GM20000 (cell line): ENCODE data around the gene ZFAND2B.

Experiments used
- DNase-seq: peaks from one replicate; pipeline ENCODE4 v3.0.0; 2012; ENCODE audit warnings: low spot score
- CTCF ChIP-seq: IDR thresholded peaks from 2 replicates; pipeline ENCODE4 v1.5.1; 2012; ENCODE audit warnings: mild to moderate bottlenecking, control low read depth; ENCODE audit errors: extremely low read depth, missing control alignments

Gene ZFAND2B

DNA sequence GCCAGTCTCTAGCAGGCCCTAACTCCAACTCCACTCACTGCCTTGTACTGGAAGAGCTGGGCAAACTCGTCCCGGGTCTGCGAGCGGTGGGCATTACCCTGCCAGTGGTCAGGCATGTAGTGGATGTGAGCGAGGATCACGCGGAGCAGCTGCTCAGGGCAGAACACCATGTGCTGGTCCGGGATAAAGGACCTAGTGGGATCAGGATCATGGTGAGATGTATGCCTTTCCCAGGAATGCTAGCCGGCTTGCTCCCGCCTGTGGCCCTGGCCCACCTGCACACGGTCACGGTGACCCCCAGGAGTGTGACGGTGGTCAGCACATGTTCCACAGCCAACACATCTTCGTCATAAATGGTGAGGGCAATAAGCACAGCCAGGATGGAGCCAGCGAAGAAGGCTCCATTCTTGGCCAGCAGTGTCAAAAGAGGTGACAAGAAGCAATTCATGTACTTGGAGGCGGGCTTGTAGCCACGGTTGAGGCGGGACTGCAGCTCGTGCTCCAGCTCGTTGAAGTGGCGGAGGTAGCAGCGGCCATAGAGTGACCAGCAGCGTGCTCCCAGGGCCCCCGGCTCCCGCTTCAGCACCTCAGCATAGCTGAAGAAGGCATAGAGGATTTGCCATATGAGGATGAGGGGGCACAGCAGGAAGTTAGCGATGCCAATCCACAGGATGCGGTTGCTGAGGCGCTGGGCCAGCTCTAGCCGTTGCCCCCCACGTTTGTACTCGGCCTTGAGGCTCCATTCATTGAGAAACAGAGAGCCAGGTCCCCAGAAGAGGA lies 17.4 kb downstream of the ZFAND2B start:
- no peak for DNase-seq
- no peak for TF ChIP-seq CTCF

GRCh38 chr2:219225350-219225749 lies 18.8 kb downstream of the ZFAND2B start:
- TF ChIP-seq CTCF = no peak
- DNase-seq = no peak

DNA sequence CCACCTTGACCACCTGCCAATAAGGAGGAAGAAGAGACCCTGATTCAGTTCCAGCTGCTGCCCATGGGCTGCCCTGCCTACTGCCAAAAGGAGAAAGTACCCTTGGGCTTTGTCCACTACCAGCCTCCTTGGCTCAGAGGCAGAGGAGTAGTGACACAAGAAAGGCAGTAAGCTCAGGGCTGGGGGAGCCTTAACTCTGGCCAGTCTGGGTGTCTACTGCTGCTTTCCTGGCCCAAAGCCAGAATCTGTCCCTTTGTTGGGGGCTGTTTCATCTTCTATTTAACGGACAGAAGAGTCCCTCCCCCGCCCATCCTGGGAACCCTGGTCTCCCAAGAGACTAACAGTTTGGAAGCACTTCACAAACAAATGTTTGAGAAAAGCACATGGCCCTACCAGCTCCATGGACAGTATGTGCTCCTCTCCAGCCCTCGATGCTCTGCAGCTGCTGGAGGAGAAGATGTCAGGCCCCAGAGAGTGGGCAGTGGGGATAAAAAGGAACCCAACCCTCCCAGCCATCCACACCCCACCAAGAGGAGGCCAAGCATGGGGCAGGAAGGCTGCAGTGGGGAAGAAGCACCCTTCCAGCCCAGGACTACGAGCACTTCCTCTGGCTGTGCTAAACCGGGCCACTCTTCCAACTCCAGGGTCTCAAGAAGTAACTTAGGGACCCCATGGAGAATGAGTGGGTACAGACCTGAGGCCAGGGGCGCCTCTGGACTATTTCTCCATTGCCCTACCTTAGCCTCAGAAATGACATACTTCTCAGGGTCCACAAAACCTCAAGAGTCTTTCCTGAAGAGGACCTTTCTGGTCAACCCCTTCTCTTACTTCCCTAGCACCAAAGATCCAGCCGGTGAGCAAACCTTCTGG lies 21.7 kb downstream of the ZFAND2B start:
- TF ChIP-seq CTCF = no peak
- peak; percentile 23 for DNase-seq

- DNase-seq = no peak
- no peak for TF ChIP-seq CTCF
Measured at GRCh38 chr2:219228911-219229304, 22.3 kb downstream of the ZFAND2B start.

DNA sequence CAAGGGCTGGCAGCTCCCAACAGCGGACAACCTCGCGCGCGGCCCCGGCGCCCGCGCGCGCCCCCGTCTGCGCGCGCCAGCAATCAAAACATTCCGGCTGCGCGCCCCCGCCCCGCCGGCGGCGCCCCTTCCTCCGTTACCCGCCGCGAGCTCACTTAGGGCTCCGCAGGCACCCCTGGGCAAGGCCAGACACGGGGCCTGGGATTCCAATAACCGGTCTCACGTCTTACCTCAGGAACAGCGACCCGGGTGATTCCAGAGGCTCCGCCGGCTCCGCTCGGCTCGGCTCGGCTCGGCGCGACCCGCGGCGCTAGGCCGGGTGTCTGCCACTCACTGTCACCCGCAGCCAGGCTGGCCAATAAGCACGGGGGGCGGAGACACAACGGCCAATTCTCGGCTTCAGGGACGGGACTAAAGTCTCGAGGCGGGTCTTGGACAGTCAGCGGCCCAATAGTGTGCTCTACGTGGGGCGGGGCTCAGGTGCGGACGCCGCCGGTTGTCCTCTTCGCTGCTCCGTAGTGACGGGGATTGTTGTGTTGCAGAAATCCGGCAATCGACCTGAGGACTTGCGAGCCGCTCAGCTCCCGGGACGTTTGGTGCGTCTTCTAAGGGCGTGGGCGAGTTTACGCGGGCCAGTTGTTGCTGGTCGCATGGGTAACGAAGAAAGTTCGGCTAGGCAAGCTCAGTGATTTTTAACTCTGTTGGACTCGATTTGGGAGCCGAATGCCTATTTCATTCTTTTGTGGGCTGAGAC lies 22.9 kb downstream of the ZFAND2B start, which contains the start of the genes ANKZF1 and ATG9A:
TSS of gene ANKZF1 (plus strand) at position 502 of the 754 bp plus-strand sequence. CDS start 452 bp downstream, outside the sequence.
TSS of gene ATG9A (minus strand) at position 332 of the 754 bp plus-strand sequence. CDS start 1,612 bp downstream, outside the sequence.
- DNase-seq = peak; percentile 99
- TF ChIP-seq CTCF = no peak

DNA sequence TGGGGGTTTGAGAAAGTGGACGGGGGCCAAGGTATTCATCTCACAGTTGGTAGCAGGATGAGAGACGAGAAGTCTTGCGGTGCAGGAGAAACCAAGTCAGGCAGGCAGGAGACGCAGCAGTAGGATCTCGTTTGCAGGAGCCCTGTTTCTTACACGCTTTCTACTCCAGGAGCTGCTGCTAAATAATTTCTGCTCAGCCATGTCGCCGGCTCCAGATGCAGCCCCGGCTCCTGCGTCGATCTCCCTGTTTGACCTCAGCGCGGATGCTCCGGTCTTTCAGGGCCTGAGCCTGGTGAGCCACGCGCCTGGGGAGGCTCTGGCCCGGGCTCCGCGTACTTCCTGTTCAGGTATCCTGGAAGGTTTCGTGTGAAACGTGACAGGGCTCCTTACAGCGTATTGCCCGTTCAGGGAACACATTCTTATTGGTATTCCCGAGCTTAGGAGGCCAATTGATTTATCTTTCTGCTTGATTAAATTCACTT lies 23.5 kb downstream of the ZFAND2B start:
- TF ChIP-seq CTCF = no peak
- peak; percentile 55 for DNase-seq

- TF ChIP-seq CTCF = no peak
- no peak for DNase-seq
Measured at GRCh38 chr2:219234331-219234730, 27.7 kb downstream of the ZFAND2B start.
